K562 (cell line): ENCODE results near the gene APCDD1.

Experiments used
- FOSL1 ChIP-seq: fragments of 200-800 bp; sonication (Bioruptor generic); conservative IDR thresholded peaks from 2 replicates; pipeline ENCODE4 v1.6.1; 2016; ENCODE audit warnings: missing genetic modification characterization, missing compliant biosample characterization
- ZFP1 ChIP-seq: fragments of 450-650 bp; formaldehyde crosslinking; IDR thresholded peaks from 2 replicates; pipeline ENCODE4 v1.4.0; 2020; ENCODE audit warnings: mild to moderate bottlenecking, mixed read lengths
- TF ChIP-seq, protein P1 (sequence below), 2 experiments: IDR thresholded peaks; 2 replicates each; pipeline ENCODE4 v1.6.1; 2012; ENCODE audit warnings: improper control_type of control experiment in 2 of 2, low read depth in 2 of 2, low read length in 2 of 2, borderline replicate concordance in 1 of 2

DNA sequence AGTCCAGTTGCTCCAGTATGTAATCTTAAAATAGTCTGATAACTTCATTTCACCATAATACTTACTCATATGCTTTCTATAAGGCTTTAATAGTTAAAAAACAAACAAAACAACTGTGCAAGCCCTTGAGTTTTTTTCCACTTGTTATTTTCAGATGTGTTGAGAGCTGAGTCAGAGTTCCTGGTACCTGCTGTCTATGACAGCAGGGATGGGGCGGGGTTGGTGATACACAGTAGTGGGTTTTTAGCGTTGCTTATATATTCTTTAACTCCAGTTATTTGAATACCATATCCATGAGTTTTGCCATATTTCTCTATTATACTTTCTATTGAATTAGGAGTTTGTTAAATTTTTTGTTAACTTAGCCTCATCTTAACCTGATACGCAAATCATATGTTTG lies 76.4 kb downstream of the APCDD1 start:
- TF ChIP-seq ZFP1 (CRISPR knock-in tag) (no peak), FOSL1 (tag) (peak; percentile 53; the same call in 1 of the 2 replicates)
- TF ChIP-seq, protein P1, sequence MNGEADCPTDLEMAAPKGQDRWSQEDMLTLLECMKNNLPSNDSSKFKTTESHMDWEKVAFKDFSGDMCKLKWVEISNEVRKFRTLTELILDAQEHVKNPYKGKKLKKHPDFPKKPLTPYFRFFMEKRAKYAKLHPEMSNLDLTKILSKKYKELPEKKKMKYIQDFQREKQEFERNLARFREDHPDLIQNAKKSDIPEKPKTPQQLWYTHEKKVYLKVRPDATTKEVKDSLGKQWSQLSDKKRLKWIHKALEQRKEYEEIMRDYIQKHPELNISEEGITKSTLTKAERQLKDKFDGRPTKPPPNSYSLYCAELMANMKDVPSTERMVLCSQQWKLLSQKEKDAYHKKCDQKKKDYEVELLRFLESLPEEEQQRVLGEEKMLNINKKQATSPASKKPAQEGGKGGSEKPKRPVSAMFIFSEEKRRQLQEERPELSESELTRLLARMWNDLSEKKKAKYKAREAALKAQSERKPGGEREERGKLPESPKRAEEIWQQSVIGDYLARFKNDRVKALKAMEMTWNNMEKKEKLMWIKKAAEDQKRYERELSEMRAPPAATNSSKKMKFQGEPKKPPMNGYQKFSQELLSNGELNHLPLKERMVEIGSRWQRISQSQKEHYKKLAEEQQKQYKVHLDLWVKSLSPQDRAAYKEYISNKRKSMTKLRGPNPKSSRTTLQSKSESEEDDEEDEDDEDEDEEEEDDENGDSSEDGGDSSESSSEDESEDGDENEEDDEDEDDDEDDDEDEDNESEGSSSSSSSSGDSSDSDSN (IDR thresholded peaks at IDR 0.05; ENCODE audit: borderline replicate concordance in 1 of 2, low read depth in 2 of 2, low read length in 2 of 2): no peak
